Keratinocyte (primary cell): Measurements from ENCODE around the gene EMCN.

Experiments used
- CTCF ChIP-seq, 3 experiments: IDR thresholded peaks in 1 of 3; conservative IDR thresholded peaks in 1 of 3; optimal IDR thresholded peaks in 1 of 3; 2 replicates in 2 of 3; 3 replicates in 1 of 3; pipeline versions ENCODE3 to v1.5.1; 2011; ENCODE audit warnings: low read length in 3 of 3, mild to moderate bottlenecking in 3 of 3, moderate library complexity in 2 of 3, control low read depth in 1 of 3, inconsistent platforms in 1 of 3; ENCODE audit not compliant: insufficient read depth in 2 of 3; ENCODE audit errors: extremely low read depth in 1 of 3
- EZH2 ChIP-seq: IDR thresholded peaks from one replicate; pipeline ENCODE4 v1.6.1; 2012; ENCODE audit warnings: inconsistent platforms, mild to moderate bottlenecking, low read length, moderate library complexity

DNA sequence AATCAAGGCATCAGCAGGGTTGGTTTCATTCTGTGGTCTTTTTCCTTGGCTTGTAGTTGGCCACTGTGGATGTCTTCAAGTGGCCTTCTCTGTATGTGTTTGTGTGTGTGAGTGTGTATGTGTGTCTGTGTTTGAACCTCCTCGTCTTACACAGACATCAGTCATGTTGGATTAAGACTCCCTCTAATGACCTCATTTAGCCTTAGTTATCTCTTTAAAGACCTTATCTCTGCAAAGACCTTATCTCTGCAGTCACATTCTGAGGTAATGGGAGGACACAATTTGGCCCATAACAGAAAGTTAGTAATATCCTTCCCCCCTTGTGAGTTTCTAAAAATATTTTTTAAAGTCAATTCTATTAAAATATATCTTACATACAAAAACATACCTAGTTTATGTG, 126.7 kb downstream of the EMCN start:
- TF ChIP-seq EZH2 (no peak), CTCF (optimal IDR thresholded peaks at IDR 0.05 in 1 of 3, IDR thresholded peaks at IDR 0.05 in 1 of 3, conservative IDR thresholded peaks at IDR 0.05 in 1 of 3; ENCODE audit: extremely low read depth in 1 of 3, insufficient read depth in 2 of 3, low read length in 3 of 3) (no peak)
